Heart left ventricle (tissue), 16 donors: Measurements from ENCODE around the gene TRAF2. TPM values are rescaled to one million over a fixed set of nuclear protein-coding genes. Genes with fewer than 3 reads are reported as not detected.
"Not testable (repeated sequence)": the region's sequence is repeated elsewhere in the genome, so short reads cannot be mapped to it uniquely, and the experiment has no call there.

Experiments
- ATAC-seq, 4 donors: fragments of 200-7000 bp; cut with Tn5 transposase; one replicate each; pipeline ENCODE4 v1.9.1; 2020 to 2022; ENCODE audit warnings: moderate library complexity in 4 of 4, mild to moderate bottlenecking in 3 of 4, moderate number of reproducible peaks in 1 of 4
- DNase-seq, 5 donors: peaks; one replicate each; pipeline ENCODE4 v3.0.0-alpha.2; 2020
- H3K27ac ChIP-seq, 12 donors: fragments of 200-600 bp; sonication (generic) in 4 of 12; one replicate each; pipeline versions ENCODE4 v1.5.0 to v1.8.0; 2016 to 2022; ENCODE audit warnings: mild to moderate bottlenecking in 2 of 12
- H3K27me3 ChIP-seq, 9 donors: fragments of 200-600 bp; sonication (generic) in 2 of 9; one replicate each; pipeline versions ENCODE4 v1.5.1 to v1.8.0; 2016 to 2022; ENCODE audit warnings: mild to moderate bottlenecking in 3 of 9
- H3K36me3 ChIP-seq, 9 donors: fragments of 200-600 bp; sonication (generic) in 2 of 9; one replicate each; pipeline versions ENCODE4 v1.5.0 to v1.8.0; 2018 to 2022; ENCODE audit warnings: mild to moderate bottlenecking in 2 of 9
- H3K4me1 ChIP-seq, 12 donors: fragments of 200-600 bp; sonication (generic) in 4 of 12; one replicate each; pipeline versions ENCODE4 v1.5.0 to v1.8.0; 2016 to 2022; ENCODE audit warnings: mild to moderate bottlenecking in 3 of 12
- H3K4me3 ChIP-seq, 12 donors: fragments of 200-600 bp; sonication (generic) in 4 of 12; one replicate each; pipeline versions ENCODE4 v1.5.0 to v1.8.0; 2017 to 2022; ENCODE audit warnings: mild to moderate bottlenecking in 9 of 12, moderate library complexity in 4 of 12
- H3K9me3 ChIP-seq, 12 donors: fragments of 200-600 bp; sonication (generic) in 4 of 12; one replicate each; pipeline versions ENCODE4 v1.5.0 to v1.8.0; 2016 to 2022; ENCODE audit warnings: mild to moderate bottlenecking in 1 of 12
- CTCF ChIP-seq, 12 donors: fragments of 200-600 bp; sonication (generic) in 4 of 12; IDR thresholded peaks; one replicate each; pipeline versions ENCODE4 v1.5.0 to v1.8.0; 2018 to 2022; ENCODE audit warnings: antibody characterized with exemption in 12 of 12, mild to moderate bottlenecking in 5 of 12
- POLR2A ChIP-seq, 2 donors: fragments of 450-650 bp; IDR thresholded peaks; one replicate each; pipeline ENCODE4 v1.6.1; 2017; ENCODE audit warnings: antibody characterized with exemption in 2 of 2, mild to moderate bottlenecking in 2 of 2, moderate library complexity in 2 of 2
- WGBS, 4 donors: extraction: QIAGEN DNeasy Blood & Tissue Kit in 2 of 4; methylation state at CpG; one replicate each; pipeline versions ENCODE4 v1.1.5 to v1.1.7; 2013 to 2018; 5-methylcytosine and 5-hydroxymethylcytosine counted together
- intact Hi-C, 10 donors: fragments of 100-400 bp; cut with DNase I; formaldehyde crosslinking; loops; one replicate each; pipeline versions ENCODE4 v1.11.1 to v1.14.2; 2022
- polyA plus RNA-seq, 2 donors: library from polyadenylated mRNA; stranded (reverse); fragments of 200-250 nt; gene quantifications; one replicate each; pipeline ENCODE4 v1.2.3, GENCODE V29; 2013
- total RNA-seq, 9 donors: library from RNA; depleted of rRNA in 2 of 9; stranded (reverse); fragments of >200 nt in 2 of 9; fragmentation: NEBNext Ultra II Directional in 3 of 9; extraction: Animal tissue kit (Norgen Biotek cat#: 25700) in 3 of 9; gene quantifications; one replicate each; pipeline versions ENCODE4 v1.1.0 to v1.2.4, GENCODE V29; 2016 to 2023
- donor health status: ischemic (EF 13 %, LVEDD 7.1; RV severe dilation, severe dysfunction).
- donor health status: healthy with polysubstance abuse.
- donor health status: DM: no; HTN: yes; CAD: no.
- donor health status: DM: no; HTN: no; CAD: no.
- donor health status: ischemic (EF 25% LVEDD 6.9; RV normal size, moderate dysfunction).
- donor health status: ischemic (EF 25% LVEDD 5.7; RV mildly dilated, moderate dysfunction).
- donor health status: healthy.
- donor health status: DM: yes; HTN: yes; CAD: no.
- donor health status: ischemic (EF 35%, LVEDD 5.7; RV mildly dilated, moderate dysfunction).
- donor health status: nonischemic (EF 11% LVEDD 7.7; RV severe dilation, severe dysfunction).
- donor health status: DM: yes; HTN: yes; CAD: no.
- donor health status: PGD.
- donor health status: ischemic (EF 29% LVEDD 5.4; RV normal size, mild dysfunction).
- donor health status: nonischemic (EF 23%, LVEDD 6.1; RV moderate dilation, normal function).

The TRAF2 gene
- total and polyA plus RNA-seq, 11 donors = 6.3 to 28.3 (median 9.4) TPM

- H3K27me3 ChIP-seq = peaks cover 0 to 44% (median 19%) of the 10 kb centered on the region in 9 donors
- not testable (repeated sequence) for H3K9me3 ChIP-seq
- ATAC-seq (peak; percentile 68 to 91 (median 78)), DNase-seq (peak; percentile 72 to 90 (median 80))
- intact Hi-C loops = loop anchor here in 4 of 10 donors (5.0 to 10.0 kb wide), 3 partner anchors 48 to 192 kb away; partner anchors contain the start of genes CCDC183 (in 2 of the 4), FUT7 (in 2 of the 4), TMEM141 (in 2 of the 4) and FBXW5 (in 1 of the 4)
- H3K4me3 ChIP-seq = peak within 1 kb of the TSS; percentile 23 to 70 (median 54)
- 0 to 2% (median 0%) methylated on average over 7 to 24 of the region's 27 CpGs for WGBS, 4 donors
- peak within 1 kb of the TSS in 10 of 12 donors; percentile 16 to 82 (median 62) for H3K27ac ChIP-seq
- peak; percentile 82 to 95 (median 93) for TF ChIP-seq CTCF (IDR thresholded peaks at IDR 0.05)
- TF ChIP-seq POLR2A (IDR thresholded peaks at IDR 0.05) = peak in 1 of 2 donors; percentile 35
- peaks cover 0 to 36% (median 13%) of the 10 kb centered on the region in 9 donors for H3K36me3 ChIP-seq
- peaks cover 10 to 61% (median 34%) of the 10 kb centered on the region in 12 donors for H3K4me1 ChIP-seq
These were observed 43.9 kb upstream of the TRAF2 start, which contains the start of gene AJM1 for GRCh38 chr9:136842380-136842948. AJM1 (plus strand) TSS chr9:136842478; CDS start chr9:136844415, 1,937 bp downstream.

GRCh38 chr9:136843159-136843800, 43.0 kb upstream of the TRAF2 start:
- DNase-seq, H3K9me3 ChIP-seq: not testable (repeated sequence)
- ATAC-seq = peak in 1 of 4 donors; percentile 27
- Histone ChIP-seq H3K27me3 (peaks cover 0 to 44% (median 19%) of the 10 kb centered on the region in 9 donors), H3K36me3 (peaks cover 0 to 28% (median 13%) of the 10 kb centered on the region in 9 donors), H3K4me3 (peak overlapping the region in 9 of 12 donors; percentile 5 to 70 (median 55)), H3K27ac (peak overlapping the region in 3 of 12 donors; percentile 50 to 82 (median 78)), H3K4me1 (peaks cover 10 to 69% (median 36%) of the 10 kb centered on the region in 12 donors)
- 17 to 23% (median 22%) methylated on average over 6 to 21 of the region's 21 CpGs for WGBS, 4 donors
- intact Hi-C loops = loop anchor here in 4 of 10 donors (5.0 to 10.0 kb wide), 3 partner anchors 48 to 192 kb away; partner anchors contain the start of genes CCDC183 (in 2 of the 4), FUT7 (in 2 of the 4), TMEM141 (in 2 of the 4) and FBXW5 (in 1 of the 4)

DNA sequence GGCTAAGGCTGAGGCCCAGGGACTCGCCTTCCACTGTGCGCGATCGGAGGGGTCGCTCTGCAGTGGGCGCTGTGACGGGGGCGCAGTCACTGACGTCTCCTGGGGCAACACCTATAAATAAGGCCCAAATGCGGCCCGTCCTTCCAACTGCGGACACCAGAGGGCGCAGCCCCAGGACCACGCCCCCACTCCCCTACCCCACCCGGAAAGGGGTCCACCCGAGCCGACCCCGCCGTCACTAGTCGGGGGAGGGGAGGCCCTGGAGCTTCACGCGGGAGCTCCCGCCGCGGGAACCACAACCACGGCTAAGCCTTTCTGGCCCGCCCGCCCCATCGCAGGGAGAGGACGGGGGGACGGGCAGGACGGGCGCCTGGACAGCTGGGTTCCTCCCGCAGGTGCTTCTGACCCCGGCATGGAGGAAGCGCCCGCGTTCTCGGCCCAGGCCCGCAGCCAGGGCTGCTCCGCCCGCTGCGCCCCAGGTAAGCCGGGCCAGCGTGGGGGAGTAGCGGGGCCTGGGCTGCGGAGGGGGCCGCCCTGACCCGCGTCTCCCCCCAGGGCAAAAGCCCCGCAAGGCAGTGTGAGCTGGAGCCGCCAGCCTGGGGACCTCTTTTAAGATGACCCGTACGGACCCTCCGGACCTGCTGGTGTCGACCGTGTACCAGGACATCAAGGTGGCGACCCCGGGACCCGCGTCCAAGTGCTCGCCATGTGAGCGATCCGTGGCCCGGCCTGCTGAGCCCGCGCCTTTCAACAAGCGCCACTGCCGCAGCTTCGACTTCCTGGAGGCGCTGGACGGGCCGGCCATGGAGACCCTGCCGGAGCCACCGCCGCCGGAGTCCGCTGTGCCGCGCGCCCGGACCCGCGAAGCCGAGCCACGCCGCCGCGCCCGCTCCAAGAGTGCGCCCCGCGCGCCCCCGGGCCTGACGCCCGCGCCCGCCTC, 42.2 kb upstream of the TRAF2 start:
- Histone ChIP-seq H3K4me1 (peaks cover 10 to 72% (median 37%) of the 10 kb centered on the region in 12 donors), H3K36me3 (peaks cover 0 to 20% (median 10%) of the 10 kb centered on the region in 9 donors), H3K27ac (peak overlapping the region in 2 of 12 donors; percentile 50 to 82), H3K27me3 (peaks cover 0 to 44% (median 19%) of the 10 kb centered on the region in 9 donors), H3K4me3 (peak overlapping the region in 4 of 12 donors; percentile 16 to 66 (median 37))
- not testable (repeated sequence) for ATAC-seq, H3K9me3 ChIP-seq
- peak; percentile 62 to 81 (median 75) for TF ChIP-seq CTCF (IDR thresholded peaks at IDR 0.05)
- 2 to 11% (median 9%) methylated on average over 12 to 99 of the region's 99 CpGs for WGBS, 4 donors
- peak in 1 of 5 donors; percentile 55 for DNase-seq
- intact Hi-C loops = loop anchor here in 4 of 10 donors (5.0 to 10.0 kb wide), 3 partner anchors 49 to 191 kb away; partner anchors contain the start of genes CCDC183 (in 2 of the 4), FUT7 (in 2 of the 4), TMEM141 (in 2 of the 4) and FBXW5 (in 1 of the 4)
